HG03565 (cell line): Measurements from ENCODE around the gene BEST3.
"Not testable (repeated sequence)": the region's sequence is repeated elsewhere in the genome, so short reads cannot be mapped to it uniquely, and the experiment has no call there.

Experiments
- ATAC-seq: cut with Tn5 transposase; IDR thresholded peaks from one replicate; pipeline ENCODE4 v1.9.1; 2021; ENCODE audit warnings: mild to moderate bottlenecking, moderate library complexity; ENCODE audit not compliant: unreplicated experiment

Gene BEST3

DNA sequence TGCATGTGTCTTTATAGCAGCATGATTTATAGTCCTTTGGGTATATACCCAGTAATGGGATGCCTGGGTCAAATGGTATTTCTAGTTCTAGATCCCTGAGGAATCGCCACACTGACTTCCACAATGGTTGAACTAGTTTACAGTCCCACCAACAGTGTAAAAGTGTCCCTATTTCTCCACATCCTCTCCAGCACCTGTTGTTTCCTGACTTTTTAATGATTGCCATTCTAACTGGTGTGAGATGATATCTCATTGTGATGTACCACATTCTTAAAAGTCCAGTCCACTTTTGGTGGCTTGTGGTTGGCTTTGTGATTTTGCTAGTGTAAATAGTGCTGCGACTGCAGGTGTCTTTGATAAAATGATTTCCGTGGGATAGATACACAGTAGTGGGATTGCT, 94.8 kb downstream of the BEST3 start:
- ATAC-seq, result not testable (repeated sequence)
